NCI-H345 treated with DMSO at 0.1 percent for 48 hours (cell line): ENCODE results near the gene CAMSAP1.
"Not testable (repeated sequence)": the region's sequence is repeated elsewhere in the genome, so short reads cannot be mapped to it uniquely, and the experiment has no call there.

Source experiments
- DNase-seq: peaks from one replicate; lab custom pipeline; 2025; ENCODE audit not compliant: unreplicated experiment; lab: John Stamatoyannopoulos, UW

CAMSAP1 gene

GRCh38 chr9:135921749-135922310 lies 14.5 kb upstream of the CAMSAP1 start:
- DNase-seq: no peak

- DNase-seq: no peak
Measured at GRCh38 chr9:135920973-135921585, 13.7 kb upstream of the CAMSAP1 start.

GRCh38 chr9:135920256-135920930 lies 13.0 kb upstream of the CAMSAP1 start:
- DNase-seq: no peak

GRCh38 chr9:135919318-135919890 lies 12.1 kb upstream of the CAMSAP1 start:
- DNase-seq: no peak

GRCh38 chr9:135916227-135916626 lies 8.9 kb upstream of the CAMSAP1 start:
- DNase-seq: not testable (repeated sequence)

- no peak for DNase-seq
Measured at GRCh38 chr9:135914921-135915320, 7.6 kb upstream of the CAMSAP1 start.

- not testable (repeated sequence) for DNase-seq
Measured at GRCh38 chr9:135911233-135911632, 3.9 kb upstream of the CAMSAP1 start.

- no peak for DNase-seq
Measured at GRCh38 chr9:135910757-135911156, 3.4 kb upstream of the CAMSAP1 start.

GRCh38 chr9:135910216-135910615 lies 2.9 kb upstream of the CAMSAP1 start:
- no peak for DNase-seq

GRCh38 chr9:135909371-135909770 lies 2.0 kb upstream of the CAMSAP1 start:
- no peak for DNase-seq

- no peak for DNase-seq
Measured at GRCh38 chr9:135908754-135909204, 1.4 kb upstream of the CAMSAP1 start.

- DNase-seq: no peak
Measured at GRCh38 chr9:135908093-135908753, 877 bp upstream of the CAMSAP1 start.

GRCh38 chr9:135907006-135907430 lies 328 bp downstream of the CAMSAP1 start:
- DNase-seq: no peak

- no peak for DNase-seq
Measured at GRCh38 chr9:135906291-135907005, 898 bp downstream of the CAMSAP1 start.

GRCh38 chr9:135905380-135906258 lies 1.7 kb downstream of the CAMSAP1 start:
- DNase-seq: no peak

GRCh38 chr9:135903786-135904520 lies 3.4 kb downstream of the CAMSAP1 start:
- DNase-seq: no peak

- DNase-seq: no peak
Measured at GRCh38 chr9:135903358-135903656, 4.0 kb downstream of the CAMSAP1 start.

- no peak for DNase-seq
Measured at GRCh38 chr9:135902655-135903357, 4.5 kb downstream of the CAMSAP1 start.

- DNase-seq: no peak
Measured at GRCh38 chr9:135901826-135902225, 5.5 kb downstream of the CAMSAP1 start.
